Measurements from ENCODE around the gene NOM1. TPM values are rescaled to one million over a fixed set of nuclear protein-coding genes. Genes with fewer than 3 reads are reported as not detected.

The NOM1 gene
- total RNA-seq, 1 experiment from 2014 or later = 31.7 TPM

DNA sequence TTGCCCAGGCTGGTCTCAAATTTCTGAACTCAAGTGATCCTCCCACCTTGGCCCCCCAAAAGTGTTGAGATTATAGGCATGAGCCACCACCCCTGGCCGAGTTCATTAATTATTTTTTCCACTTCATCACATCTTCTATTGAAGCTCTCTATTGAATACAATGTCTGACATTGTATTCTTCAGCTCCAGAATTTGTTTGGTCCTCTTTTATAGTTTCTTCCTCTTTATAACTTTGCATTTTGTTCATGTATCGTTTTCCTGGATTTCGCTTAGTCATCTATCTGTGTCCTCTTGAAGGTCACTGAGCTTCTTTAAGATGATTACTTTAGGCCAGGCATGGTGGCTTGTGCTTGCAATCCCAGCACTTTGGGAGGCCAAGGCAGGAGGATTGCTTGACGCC, 30.2 kb downstream of the NOM1 start:
- Mint-ChIP-seq H3K36me3 (ENCODE audit: insufficient read depth in 1 of 3, low read depth in 3 of 3) (peaks cover 19 to 33% (median 20%) of the 10 kb centered on the region in 3 experiments), H3K27me3 (ENCODE audit: low read depth) (no peaks in the 10 kb centered on the region), H3K27ac (no peak overlapping the region), H3K9me3 (peaks cover 18 to 19% of the 10 kb centered on the region in 2 experiments), H3K4me1 (no peaks in the 10 kb centered on the region), H3K4me3 (no peak overlapping the region)
- no peak overlapping the region for H3K56ac ChIP-seq (ENCODE audit: insufficient read length, low read depth, low read length)
- H4K8ac ChIP-seq (replicated peaks; ENCODE audit: insufficient read length, low read depth, low read length) = no peak overlapping the region
- H2BK15ac ChIP-seq (ENCODE audit: low read depth, low read length) = no peak overlapping the region
- no peak overlapping the region for H2AK5ac ChIP-seq (ENCODE audit: insufficient read length, low read length)
- no peaks in the 10 kb centered on the region for H3K79me1 ChIP-seq (ENCODE audit: insufficient read depth, low read depth, low read length, poor library complexity, severe bottlenecking)
- H3K23me2 ChIP-seq (ENCODE audit: insufficient read length, low read depth, low read length, poor library complexity, severe bottlenecking) = no peaks in the 10 kb centered on the region
- no peak overlapping the region for H2BK5ac ChIP-seq (ENCODE audit: insufficient read length, low read length)
- H3K79me2 ChIP-seq (ENCODE audit: insufficient read depth, low read length) = no peaks in the 10 kb centered on the region
- no peak overlapping the region for H2BK120ac ChIP-seq (ENCODE audit: low read depth, low read length, poor library complexity, severe bottlenecking)
- H3K4ac ChIP-seq (ENCODE audit: low read depth, low read length) = no peak overlapping the region
- H3K27me3 ChIP-seq (ENCODE audit: insufficient read depth, low read length) = no peaks in the 10 kb centered on the region
- no peak overlapping the region for H2AFZ ChIP-seq (ENCODE audit: low read length)
- H3K4me2 ChIP-seq (ENCODE audit: insufficient read depth, insufficient read length, low read length) = no peak overlapping the region
- H3K9me3 ChIP-seq (ENCODE audit: control insufficient read depth, low read depth, low read length) = no peaks in the 10 kb centered on the region
- no CpG with 5 or more reads among the region's 4 CpGs for WGBS (ENCODE audit: extremely low coverage, insufficient read length, low lambda C conversion rate)
- TF ChIP-seq, protein P1, sequence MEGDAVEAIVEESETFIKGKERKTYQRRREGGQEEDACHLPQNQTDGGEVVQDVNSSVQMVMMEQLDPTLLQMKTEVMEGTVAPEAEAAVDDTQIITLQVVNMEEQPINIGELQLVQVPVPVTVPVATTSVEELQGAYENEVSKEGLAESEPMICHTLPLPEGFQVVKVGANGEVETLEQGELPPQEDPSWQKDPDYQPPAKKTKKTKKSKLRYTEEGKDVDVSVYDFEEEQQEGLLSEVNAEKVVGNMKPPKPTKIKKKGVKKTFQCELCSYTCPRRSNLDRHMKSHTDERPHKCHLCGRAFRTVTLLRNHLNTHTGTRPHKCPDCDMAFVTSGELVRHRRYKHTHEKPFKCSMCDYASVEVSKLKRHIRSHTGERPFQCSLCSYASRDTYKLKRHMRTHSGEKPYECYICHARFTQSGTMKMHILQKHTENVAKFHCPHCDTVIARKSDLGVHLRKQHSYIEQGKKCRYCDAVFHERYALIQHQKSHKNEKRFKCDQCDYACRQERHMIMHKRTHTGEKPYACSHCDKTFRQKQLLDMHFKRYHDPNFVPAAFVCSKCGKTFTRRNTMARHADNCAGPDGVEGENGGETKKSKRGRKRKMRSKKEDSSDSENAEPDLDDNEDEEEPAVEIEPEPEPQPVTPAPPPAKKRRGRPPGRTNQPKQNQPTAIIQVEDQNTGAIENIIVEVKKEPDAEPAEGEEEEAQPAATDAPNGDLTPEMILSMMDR (conservative IDR thresholded peaks at IDR 0.05) = no peak
- H4K20me1 ChIP-seq (ENCODE audit: control insufficient read depth, insufficient read depth, insufficient read length) = no peaks in the 10 kb centered on the region
- H3K18ac ChIP-seq (ENCODE audit: insufficient read length, low read depth, low read length) = no peak overlapping the region
- no peak overlapping the region for H2BK12ac ChIP-seq (ENCODE audit: insufficient read length, low read depth, low read length)
- H3T11ph ChIP-seq (ENCODE audit: low read length) = no peak overlapping the region
- H4K91ac ChIP-seq (ENCODE audit: insufficient read length, low read depth, low read length) = no peak overlapping the region
- H3K4me1 ChIP-seq (ENCODE audit: insufficient read depth, low read length) = no peaks in the 10 kb centered on the region
- H2BK20ac ChIP-seq (ENCODE audit: low read depth, low read length, poor library complexity, severe bottlenecking) = no peak overlapping the region
- no peak overlapping the region for H3K14ac ChIP-seq (ENCODE audit: insufficient read depth, low read length)
- no peak for DNase-seq
- no peak overlapping the region for H3K27ac ChIP-seq (ENCODE audit: insufficient read length, low read depth, low read length)
- no peak overlapping the region for H3K9ac ChIP-seq (ENCODE audit: extremely low read depth, insufficient read length, low read length)
- H4K5ac ChIP-seq (ENCODE audit: insufficient read length, low read depth, low read length) = no peak overlapping the region
- no peak overlapping the region for H3K23ac ChIP-seq (ENCODE audit: insufficient read length, low read depth, low read length)

All from H9 (cell line).